Liver (tissue), 3 donors: Measurements from ENCODE around the gene SUGCT.

ENCODE experiments used
- ATF3 ChIP-seq: IDR thresholded peaks from 2 replicates; pipeline ENCODE4 v1.6.1; 2016; ENCODE audit warnings: antibody characterized with exemption
- CTCF ChIP-seq: fragments of 150-350 bp; IDR thresholded peaks from 2 replicates; pipeline ENCODE4 v1.5.1; 2017; ENCODE audit warnings: improper control_type of control experiment, low read depth, low read length; ENCODE audit not compliant: missing input control
- EGR1 ChIP-seq, 2 donors: IDR thresholded peaks; 2 replicates each; pipeline ENCODE4 v1.6.1; 2016 to 2018; ENCODE audit warnings: antibody characterized with exemption in 2 of 2, low read depth in 2 of 2
- FOXA1 ChIP-seq: IDR thresholded peaks from 2 replicates; pipeline ENCODE4 v1.6.1; 2016; ENCODE audit warnings: antibody characterized with exemption
- GABPA ChIP-seq, 2 donors: IDR thresholded peaks in 1 of 2; conservative IDR thresholded peaks in 1 of 2; 2 replicates each; pipeline ENCODE4 v1.6.1; 2016; ENCODE audit warnings: antibody characterized with exemption in 2 of 2, mild to moderate bottlenecking in 1 of 2, moderate library complexity in 1 of 2
- HNF4A ChIP-seq, 2 donors: conservative IDR thresholded peaks; 2 replicates each; pipeline ENCODE4 v1.6.1; 2016; ENCODE audit warnings: antibody characterized with exemption in 2 of 2, mild to moderate bottlenecking in 2 of 2
- JUND ChIP-seq, 2 donors: IDR thresholded peaks; 2 replicates each; pipeline ENCODE4 v1.6.1; 2016; ENCODE audit warnings: antibody characterized with exemption in 2 of 2
- MAX ChIP-seq: IDR thresholded peaks from 2 replicates; pipeline ENCODE4 v1.6.1; 2016; ENCODE audit warnings: antibody characterized with exemption
- RAD21 ChIP-seq, 2 donors: IDR thresholded peaks; 2 replicates each; pipeline ENCODE4 v1.6.1; 2016; ENCODE audit warnings: antibody characterized with exemption in 2 of 2, mild to moderate bottlenecking in 2 of 2
- REST ChIP-seq: IDR thresholded peaks from 2 replicates; pipeline ENCODE4 v1.6.1; 2016; ENCODE audit warnings: antibody characterized with exemption, mild to moderate bottlenecking
- RXRA ChIP-seq, 2 donors: IDR thresholded peaks; 2 replicates each; pipeline ENCODE4 v1.6.1; 2017 to 2018; ENCODE audit warnings: antibody characterized with exemption in 2 of 2, mild to moderate bottlenecking in 1 of 2
- SP1 ChIP-seq: IDR thresholded peaks from 2 replicates; pipeline ENCODE4 v1.6.1; 2018; ENCODE audit warnings: antibody characterized with exemption, mild to moderate bottlenecking
- YY1 ChIP-seq: IDR thresholded peaks from 2 replicates; pipeline ENCODE4 v1.6.1; 2016; ENCODE audit warnings: antibody characterized with exemption, mild to moderate bottlenecking
- ZBTB33 ChIP-seq: IDR thresholded peaks from 2 replicates; pipeline ENCODE4 v1.6.1; 2016; ENCODE audit warnings: antibody characterized with exemption
- donor health status: healthy.
- donor health status: healthy.

- TF ChIP-seq RAD21 (IDR thresholded peaks at IDR 0.05): no peak
- TF ChIP-seq CTCF: no peak
- no peak for TF ChIP-seq ATF3
- TF ChIP-seq YY1: no peak
- no peak for TF ChIP-seq JUND (IDR thresholded peaks at IDR 0.05)
- TF ChIP-seq REST: no peak
- TF ChIP-seq SP1: no peak
- no peak for TF ChIP-seq MAX
- no peak for TF ChIP-seq HNF4A (conservative IDR thresholded peaks at IDR 0.05)
- TF ChIP-seq RXRA (IDR thresholded peaks at IDR 0.05): no peak
- no peak for TF ChIP-seq FOXA1
- no peak for TF ChIP-seq EGR1 (IDR thresholded peaks at IDR 0.05; ENCODE audit: low read depth in 2 of 2)
- no peak for TF ChIP-seq GABPA (IDR thresholded peaks at IDR 0.05 in 1 of 2, conservative IDR thresholded peaks at IDR 0.05 in 1 of 2)
- no peak for TF ChIP-seq ZBTB33
Observed at GRCh38 chr7:40419806-40420205, 285.0 kb downstream of the SUGCT start.
